PC-3 (cell line): Measurements from ENCODE around the gene PRR30. TPM values are rescaled to one million over a fixed set of nuclear protein-coding genes. Genes with fewer than 3 reads are reported as not detected.

Experiments used
- ATAC-seq: fragments of 200-7000 bp; cut with Tn5 transposase; 2 replicates; pipeline ENCODE4 v1.9.1; 2020; ENCODE audit warnings: mild to moderate bottlenecking, moderate library complexity
- BruUV-seq: library from RNA; stranded (reverse); fragments of 400-500 nt; replicated peaks from 2 replicates; lab custom pipeline; 2021; lab: Mats Ljungman, UMichigan
- CTCF ChIA-PET: fragments of 300-600 bp; sonication (Branson Sonifier 250); formaldehyde crosslinking; loops from one replicate; lab custom pipeline; 2022; ENCODE audit warnings: antibody characterized with exemption; lab: Charles Lee
- POLR2A ChIA-PET: fragments of 300-600 bp; sonication (Branson Sonifier 250); formaldehyde crosslinking; loops from one replicate; lab custom pipeline; 2022; ENCODE audit warnings: antibody characterized with exemption; ENCODE audit not compliant: unreplicated experiment; lab: Charles Lee
- DNase-seq: peaks from one replicate; pipeline ENCODE4 v3.0.0-alpha.2; 2015
- H2AFZ ChIP-seq: fragments of 300-600 bp; sonication (generic); 2 replicates; pipeline ENCODE4 v1.6.0; 2016; ENCODE audit warnings: antibody characterized with exemption, low read length
- H3F3A ChIP-seq: fragments of 300-600 bp; sonication (generic); one replicate; pipeline ENCODE4 v1.6.0; 2017; ENCODE audit warnings: antibody characterized with exemption, low read length, control low read depth, mild to moderate bottlenecking; ENCODE audit not compliant: unreplicated experiment
- H3K27ac ChIP-seq: fragments of 300-600 bp; sonication (generic); 2 replicates; pipeline ENCODE4 v1.5.1; 2016; ENCODE audit warnings: mild to moderate bottlenecking, low read length
- H3K27me3 ChIP-seq: fragments of 300-600 bp; sonication (generic); 2 replicates; pipeline ENCODE4 v1.6.1; 2016; ENCODE audit warnings: low read length, mixed read lengths
- H3K36me3 ChIP-seq: fragments of 300-600 bp; sonication (generic); 2 replicates; pipeline ENCODE4 v1.6.1; 2016; ENCODE audit warnings: low read depth, mixed run types, low read length, mixed read lengths
- H3K4me1 ChIP-seq: fragments of 300-600 bp; sonication (generic); 2 replicates; pipeline ENCODE4 v1.5.1; 2016; ENCODE audit warnings: low read length; ENCODE audit not compliant: insufficient read depth
- H3K4me2 ChIP-seq: fragments of 300-600 bp; sonication (generic); 2 replicates; pipeline ENCODE4 v1.6.0; 2016; ENCODE audit warnings: low read length
- H3K4me3 ChIP-seq: fragments of 300-600 bp; sonication (generic); 2 replicates; pipeline ENCODE4 v1.5.1; 2016; ENCODE audit warnings: mild to moderate bottlenecking, low read length, mixed read lengths
- H3K79me2 ChIP-seq: fragments of 300-600 bp; sonication (generic); 2 replicates; pipeline ENCODE4 v1.6.1; 2017; ENCODE audit warnings: low read length, mixed read lengths
- H3K9ac ChIP-seq: fragments of 300-600 bp; sonication (generic); 2 replicates; pipeline ENCODE4 v1.6.0; 2016; ENCODE audit warnings: mild to moderate bottlenecking, low read length
- H3K9me2 ChIP-seq: fragments of 300-600 bp; sonication (generic); replicated peaks from 2 replicates; pipeline ENCODE4 v1.6.1; 2016; ENCODE audit warnings: mixed run types, low read length, mixed read lengths
- H3K9me3 ChIP-seq: fragments of 300-600 bp; sonication (generic); 2 replicates; pipeline ENCODE4 v1.6.1; 2016; ENCODE audit warnings: low read length, mixed read lengths
- H4K20me1 ChIP-seq: fragments of 300-600 bp; sonication (generic); 2 replicates; pipeline ENCODE4 v1.6.1; 2016; ENCODE audit warnings: low read length, mixed read lengths
- CTCF ChIP-seq: fragments of 300-600 bp; sonication (generic); conservative IDR thresholded peaks from 2 replicates; pipeline ENCODE4 v1.5.1; 2017; ENCODE audit warnings: antibody characterized with exemption, low read depth, mild to moderate bottlenecking, low read length
- EZH2 ChIP-seq: fragments of 300-600 bp; sonication (generic); IDR thresholded peaks from one replicate; pipeline ENCODE4 v1.6.1; 2017; ENCODE audit warnings: antibody characterized with exemption, mild to moderate bottlenecking, low read length; ENCODE audit not compliant: unreplicated experiment
- EZH2phosphoT487 ChIP-seq: fragments of 300-600 bp; sonication (generic); IDR thresholded peaks from 2 replicates; pipeline ENCODE4 v1.6.1; 2018; ENCODE audit warnings: mild to moderate bottlenecking, antibody characterized with exemption, low read length, borderline replicate concordance
- intact Hi-C: fragments of 100-400 bp; cut with micrococcal nuclease; formaldehyde crosslinking; loops from 2 replicates; pipeline ENCODE4 v1.9.0; 2023
- total RNA-seq: library from RNA; depleted of rRNA; stranded (reverse); fragments of >200 nt; gene quantifications from 2 replicates; pipeline ENCODE4 v1.2.3, GENCODE V29; 2014

The PRR30 gene
- total RNA-seq, 1 experiment from 2014 or later: not detected

GRCh38 chr2:27155069-27155520, 15.9 kb upstream of the PRR30 start:
- POLR2A ChIA-PET: no interaction called here
- intact Hi-C loops: no loop called here

DNA sequence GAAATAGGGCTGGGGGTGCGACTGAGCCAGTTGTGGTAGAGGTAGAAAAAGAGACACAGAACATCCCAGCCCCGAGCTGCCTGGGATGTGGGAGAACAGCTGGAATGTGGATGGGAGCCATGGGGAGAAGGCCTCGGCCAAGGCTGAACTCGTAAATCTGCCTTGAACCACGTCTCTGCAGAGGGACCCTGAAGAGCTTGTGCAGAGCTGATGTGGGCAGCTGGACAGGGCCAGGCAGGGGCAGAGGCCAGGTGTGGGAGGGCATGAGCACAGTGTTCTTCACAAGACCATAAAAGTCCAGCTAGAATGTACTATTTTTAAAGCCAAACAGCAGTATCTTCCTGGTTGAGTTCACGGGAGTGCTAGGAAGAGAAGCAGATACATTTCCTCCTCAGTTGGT, 15.3 kb upstream of the PRR30 start:
- H3F3A ChIP-seq: no peaks in the 10 kb centered on the region
- H2AFZ ChIP-seq: no peak overlapping the region
- H3K79me2 ChIP-seq: no peaks in the 10 kb centered on the region
- ChIA-PET POLR2A (no interaction called here), CTCF (no interaction called here)
- H3K36me3 ChIP-seq: no peaks in the 10 kb centered on the region
- H3K27me3 ChIP-seq: no peaks in the 10 kb centered on the region
- intact Hi-C loops: no loop called here
- no peak overlapping the region for H3K27ac ChIP-seq
- H4K20me1 ChIP-seq: no peaks in the 10 kb centered on the region
- ATAC-seq: no peak
- no TSS peak for BruUV-seq
- no peak for DNase-seq
- H3K4me3 ChIP-seq: no peak overlapping the region
- H3K9me3 ChIP-seq: no peaks in the 10 kb centered on the region
- H3K4me2 ChIP-seq: no peak overlapping the region
- no peak overlapping the region for H3K9ac ChIP-seq
- no peaks in the 10 kb centered on the region for H3K9me2 ChIP-seq
- no peaks in the 10 kb centered on the region for H3K4me1 ChIP-seq
- TF ChIP-seq CTCF (no peak), EZH2phosphoT487 (no peak), EZH2 (no peak)

More at GRCh38 chr2:27155069-27155520, 15.9 kb upstream of the PRR30 start:
- H3K36me3 ChIP-seq: no peaks in the 10 kb centered on the region
- H3K9me3 ChIP-seq: no peaks in the 10 kb centered on the region
- BruUV-seq: no TSS peak
- H3K4me1 ChIP-seq: no peaks in the 10 kb centered on the region
- no peak for DNase-seq
- H4K20me1 ChIP-seq: no peaks in the 10 kb centered on the region
- H3K79me2 ChIP-seq: no peaks in the 10 kb centered on the region
- H3K9ac ChIP-seq: no peak overlapping the region
- no peak for TF ChIP-seq EZH2
- TF ChIP-seq CTCF: no peak
- no peak for TF ChIP-seq EZH2phosphoT487
- no peaks in the 10 kb centered on the region for H3K9me2 ChIP-seq
- no peaks in the 10 kb centered on the region for H3F3A ChIP-seq
- H3K4me2 ChIP-seq: no peak overlapping the region
- CTCF ChIA-PET: no interaction called here
- H3K27ac ChIP-seq: no peak overlapping the region
- no peaks in the 10 kb centered on the region for H3K27me3 ChIP-seq
- H3K4me3 ChIP-seq: no peak overlapping the region
- H2AFZ ChIP-seq: no peak overlapping the region
- ATAC-seq: no peak

DNA sequence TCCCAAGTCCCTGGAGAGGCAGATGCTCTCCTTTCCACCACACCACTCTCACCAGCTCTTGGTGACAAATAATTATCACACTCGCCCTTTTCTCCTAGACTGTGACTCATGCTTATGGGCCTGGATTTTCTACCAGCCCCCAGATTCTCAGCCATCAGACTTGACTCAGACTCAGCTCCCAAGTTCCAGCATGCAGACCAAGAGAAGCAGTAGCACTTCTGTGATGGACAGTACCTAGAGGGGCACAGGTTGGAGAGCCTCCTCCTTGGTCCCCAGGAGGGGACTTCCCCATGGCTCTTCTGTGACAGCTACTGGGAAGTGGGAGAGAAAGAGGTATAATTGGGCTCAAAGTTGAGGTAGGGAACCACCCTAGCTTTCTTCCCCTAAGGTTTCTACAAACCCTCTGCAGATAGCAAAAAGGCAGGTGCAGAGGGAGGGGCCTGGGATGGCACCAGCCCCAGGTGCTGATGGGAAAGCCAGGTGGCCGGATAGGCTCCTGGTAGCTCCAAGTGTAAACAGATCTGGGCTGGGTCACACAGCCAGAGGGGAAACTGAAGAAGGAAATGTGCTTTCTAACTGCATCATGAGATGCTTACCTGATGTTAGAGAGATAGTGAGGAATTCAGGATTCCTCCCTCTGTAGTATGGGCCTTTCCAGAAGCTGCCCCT, 13.7 kb upstream of the PRR30 start:
- Histone ChIP-seq H3K27ac (no peak overlapping the region), H3K27me3 (no peaks in the 10 kb centered on the region), H3K9ac (no peak overlapping the region), H3K4me2 (no peak overlapping the region), H3K79me2 (no peaks in the 10 kb centered on the region), H3K9me3 (no peaks in the 10 kb centered on the region), H3K36me3 (no peaks in the 10 kb centered on the region), H4K20me1 (no peaks in the 10 kb centered on the region), H2AFZ (no peak overlapping the region), H3F3A (no peaks in the 10 kb centered on the region), H3K4me3 (no peak overlapping the region), H3K9me2 (no peaks in the 10 kb centered on the region), H3K4me1 (no peaks in the 10 kb centered on the region)
- TF ChIP-seq CTCF (no peak), EZH2phosphoT487 (no peak), EZH2 (no peak)
- ATAC-seq (0 out of 2 replicates have a peak, but pooled peaks have one; percentile 18), DNase-seq (peak; percentile 11)
- CTCF ChIA-PET: no interaction called here
- intact Hi-C loops: no loop called here
- BruUV-seq: no TSS peak
- POLR2A ChIA-PET: no interaction called here
